Measurements from ENCODE around the gene ECI1.
A peak's percentile ranks its signal among the peaks of the same experiment; 100 is the strongest.
"Not testable (repeated sequence)": the region's sequence is repeated elsewhere in the genome, so short reads cannot be mapped to it uniquely, and the experiment has no call there.

The ECI1 gene

DNA sequence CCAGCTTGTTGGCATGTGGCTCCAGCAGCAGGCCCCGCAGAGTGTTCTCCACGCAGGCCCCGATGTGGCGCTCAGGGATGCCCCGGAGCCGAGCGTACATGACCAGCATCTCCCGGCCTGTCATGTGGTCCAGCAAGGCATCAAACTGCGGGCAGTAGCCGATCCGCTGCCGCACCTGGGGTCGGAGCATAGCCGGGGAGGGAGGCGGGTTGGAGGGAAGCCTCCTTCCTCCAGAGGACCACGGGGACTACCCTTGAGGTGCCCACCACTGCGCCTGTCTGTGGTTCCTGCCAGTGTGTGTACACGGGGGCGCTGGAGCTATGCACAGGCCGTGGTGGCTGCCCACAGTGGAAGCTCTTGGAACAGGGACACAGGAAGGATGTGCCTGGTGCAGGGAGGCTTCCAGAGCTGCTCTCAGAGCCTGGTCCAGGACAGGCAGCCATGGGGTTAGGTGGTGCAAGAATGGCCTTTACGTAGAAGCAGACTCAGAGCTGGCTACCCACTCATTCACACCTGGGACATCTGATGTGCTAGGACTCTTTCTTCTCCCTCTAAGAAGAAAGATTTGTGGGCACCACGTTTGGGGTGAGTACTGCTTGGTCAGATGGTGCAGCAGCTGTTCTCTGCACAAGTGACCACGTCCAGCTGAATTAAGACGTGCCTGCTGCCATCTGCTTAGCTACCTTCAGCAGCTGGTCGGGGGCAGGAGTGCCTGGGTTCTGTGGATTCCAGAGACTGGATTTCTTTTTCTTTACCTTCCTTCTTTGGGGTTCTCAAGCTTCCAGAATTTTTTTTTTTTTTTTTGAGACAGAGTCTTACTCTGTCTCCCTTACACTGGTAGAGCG, 27.8 kb upstream of the ECI1 start:
- no peak for DNase-seq

DNA sequence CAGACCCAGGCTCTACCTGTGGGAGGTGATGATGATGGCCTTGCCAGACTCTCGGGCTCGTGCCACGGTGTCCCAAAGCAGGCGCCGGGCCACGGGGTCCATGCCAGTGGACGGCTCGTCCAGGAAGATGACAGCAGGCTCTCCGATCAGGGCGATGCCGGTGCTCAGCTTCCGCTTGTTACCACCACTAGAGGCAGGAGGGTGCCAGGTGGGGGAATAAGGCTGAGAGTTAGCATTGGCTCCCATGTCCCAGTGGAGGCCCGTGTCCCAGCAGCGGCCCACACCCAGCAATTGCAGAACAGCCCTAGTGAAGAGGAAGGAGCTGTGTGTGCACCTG, 26.9 kb upstream of the ECI1 start:
- no peak for DNase-seq

DNA sequence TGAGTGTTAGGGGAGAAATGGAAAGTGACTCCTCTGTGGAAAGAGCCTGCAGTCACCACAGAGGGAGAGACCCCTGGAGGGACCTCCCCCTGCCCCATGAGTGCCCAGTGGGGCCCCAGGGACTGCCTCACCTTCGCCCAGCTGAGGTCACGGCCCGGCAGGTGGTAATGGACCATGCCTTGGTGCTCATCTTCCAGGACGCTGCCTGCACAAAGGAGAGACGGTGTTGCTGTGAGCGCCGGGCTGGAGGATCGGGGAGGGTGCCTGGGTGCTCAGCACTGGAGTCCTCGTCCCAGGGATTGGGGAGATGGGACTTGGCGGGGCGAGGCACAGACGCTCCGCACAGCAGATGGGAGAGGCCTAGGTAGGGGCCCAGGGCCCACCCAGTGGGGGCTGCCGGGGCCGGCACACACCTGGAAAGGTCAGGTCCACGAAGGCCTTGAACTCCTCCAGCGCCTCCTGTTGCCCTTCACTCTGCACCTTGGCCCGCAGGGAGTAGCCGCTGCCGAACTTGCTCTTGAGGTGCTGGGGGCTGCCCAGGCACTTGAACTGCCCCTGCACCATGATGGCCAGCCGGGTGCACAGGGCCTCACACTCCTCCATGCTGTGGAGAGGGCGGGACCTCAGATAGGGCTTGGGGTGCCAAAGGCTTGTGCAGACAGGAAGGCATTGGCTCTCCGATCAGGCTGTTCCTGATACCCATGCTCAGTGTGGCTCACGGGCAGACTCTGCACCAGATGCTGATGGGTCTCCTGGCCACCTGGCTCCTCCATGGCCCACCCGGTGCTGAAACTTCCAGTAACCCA, 26.3 kb upstream of the ECI1 start:
- DNase-seq, result no peak

DNA sequence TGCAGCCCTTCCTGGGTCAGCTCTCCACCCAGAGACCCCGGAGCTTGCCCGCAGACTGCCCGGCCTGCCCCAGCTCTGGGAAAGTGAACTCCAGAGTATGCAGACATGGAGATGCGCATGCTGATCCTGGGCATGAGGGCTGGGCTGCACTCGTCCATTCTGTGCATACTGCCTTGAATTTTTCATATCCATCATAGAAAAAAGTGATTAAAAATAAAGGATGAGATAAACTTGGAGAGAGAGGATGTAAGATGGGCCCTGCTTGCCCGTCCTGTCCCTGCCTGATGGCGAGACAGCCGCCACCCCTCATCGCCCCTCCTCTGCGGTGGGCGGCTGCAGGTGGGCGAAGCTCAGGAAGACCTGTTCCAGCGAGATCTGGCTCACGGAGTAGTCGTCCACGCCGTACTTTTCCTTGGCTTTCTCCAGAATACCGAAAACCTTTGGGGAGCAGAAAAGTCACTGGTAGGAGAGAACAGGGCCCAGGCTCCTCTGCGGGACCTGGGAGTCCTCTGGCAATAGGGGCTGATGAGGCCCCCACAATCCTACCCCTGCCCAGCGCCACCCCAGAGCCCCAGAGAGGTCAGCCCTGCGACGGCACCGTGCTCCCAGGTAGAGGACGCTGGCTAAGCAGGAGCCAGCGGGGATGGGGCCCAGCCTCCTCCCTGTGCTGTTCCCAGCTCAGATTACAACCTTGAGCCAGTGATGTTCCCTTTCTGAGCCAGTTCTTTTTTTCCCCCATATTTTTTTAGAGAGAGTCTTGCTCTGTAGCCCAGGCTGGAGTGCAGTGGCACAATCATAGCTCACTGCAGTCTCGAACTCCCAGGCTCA, 25.2 kb upstream of the ECI1 start:
- no peak for DNase-seq

DNA sequence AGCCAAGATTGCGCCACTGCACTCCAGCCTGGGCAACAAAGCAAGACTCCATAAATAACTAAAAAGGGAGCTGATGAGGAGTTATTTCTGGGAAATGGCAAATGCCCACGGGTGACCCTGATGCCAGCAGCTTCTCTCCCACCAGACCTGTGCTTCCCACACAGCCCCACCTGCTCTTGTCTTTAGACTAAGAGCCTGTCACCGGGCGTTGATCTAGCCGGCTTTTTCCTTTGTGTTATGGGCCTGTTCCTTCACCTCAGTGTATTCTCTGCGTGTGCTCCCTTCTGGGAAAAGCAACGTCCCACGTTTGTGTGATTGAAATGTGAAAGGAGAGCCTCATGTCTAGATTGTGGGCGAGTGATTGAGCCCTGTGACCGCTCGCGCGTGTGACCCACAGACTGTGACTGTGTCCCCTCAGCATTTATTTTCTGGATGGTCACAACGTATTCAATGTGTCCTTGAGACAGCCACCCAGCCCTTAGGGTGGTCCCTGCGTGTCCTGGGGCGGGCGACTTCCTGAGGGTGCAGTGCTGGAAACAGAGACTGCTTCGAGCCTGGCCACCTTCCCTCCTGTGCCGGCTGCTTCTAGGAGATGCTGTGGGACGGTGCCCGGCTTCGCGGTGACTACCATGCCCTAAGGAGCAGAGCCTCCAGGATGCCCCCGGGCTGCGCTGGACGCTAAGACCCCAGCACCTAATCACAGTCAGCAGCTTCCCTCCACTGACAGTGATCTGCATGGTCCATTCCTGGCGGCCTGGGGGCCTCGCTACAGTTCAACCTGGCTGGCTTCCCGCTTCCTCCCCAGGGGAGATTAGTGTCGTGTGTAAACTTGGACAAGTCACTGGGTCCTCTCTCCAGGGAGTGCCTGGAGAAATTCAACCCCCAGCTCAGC, 24.3 kb upstream of the ECI1 start:
- no peak for DNase-seq

DNA sequence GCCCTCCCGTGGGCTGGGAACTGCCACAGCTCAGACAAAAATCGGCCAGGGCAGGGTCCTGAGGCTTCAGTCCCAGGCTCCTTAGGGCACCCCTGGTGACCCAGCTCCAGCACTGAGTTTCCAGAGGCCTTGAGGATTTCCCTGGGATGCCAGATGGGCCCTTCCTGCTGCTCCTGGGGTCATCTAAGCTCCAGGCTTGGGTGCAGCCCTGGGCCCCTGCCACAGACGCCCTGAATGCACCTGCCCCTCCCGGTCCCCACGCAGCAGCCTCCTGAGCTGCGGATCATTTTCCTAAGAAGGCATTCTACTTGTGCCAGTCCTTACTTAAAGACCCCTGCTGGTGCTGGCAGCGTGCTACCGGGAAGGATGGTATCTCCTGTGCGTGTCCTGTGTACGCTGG, 22.5 kb upstream of the ECI1 start:
- DNase-seq, result no peak

DNA sequence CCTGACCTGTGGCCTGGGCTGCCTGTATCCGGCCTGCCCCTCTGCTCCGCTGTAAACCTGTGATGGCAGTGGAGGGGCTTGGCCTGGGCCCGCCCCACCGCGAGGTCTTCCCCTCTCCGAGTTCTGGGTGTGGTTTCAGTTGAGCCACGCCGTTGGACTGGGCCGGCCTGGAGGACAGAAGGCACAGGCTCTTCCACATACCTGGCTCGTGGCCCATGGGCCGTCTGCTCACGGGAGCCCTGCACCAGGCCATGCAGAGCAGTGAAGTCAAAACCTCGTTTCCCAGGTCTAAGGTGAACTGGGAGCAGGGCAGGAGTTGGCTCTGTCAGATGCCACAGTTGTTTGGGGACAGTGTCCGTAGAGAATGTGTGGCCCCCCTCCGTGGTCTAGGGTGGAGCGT, 22.1 kb upstream of the ECI1 start:
- DNase-seq, result no peak

DNA sequence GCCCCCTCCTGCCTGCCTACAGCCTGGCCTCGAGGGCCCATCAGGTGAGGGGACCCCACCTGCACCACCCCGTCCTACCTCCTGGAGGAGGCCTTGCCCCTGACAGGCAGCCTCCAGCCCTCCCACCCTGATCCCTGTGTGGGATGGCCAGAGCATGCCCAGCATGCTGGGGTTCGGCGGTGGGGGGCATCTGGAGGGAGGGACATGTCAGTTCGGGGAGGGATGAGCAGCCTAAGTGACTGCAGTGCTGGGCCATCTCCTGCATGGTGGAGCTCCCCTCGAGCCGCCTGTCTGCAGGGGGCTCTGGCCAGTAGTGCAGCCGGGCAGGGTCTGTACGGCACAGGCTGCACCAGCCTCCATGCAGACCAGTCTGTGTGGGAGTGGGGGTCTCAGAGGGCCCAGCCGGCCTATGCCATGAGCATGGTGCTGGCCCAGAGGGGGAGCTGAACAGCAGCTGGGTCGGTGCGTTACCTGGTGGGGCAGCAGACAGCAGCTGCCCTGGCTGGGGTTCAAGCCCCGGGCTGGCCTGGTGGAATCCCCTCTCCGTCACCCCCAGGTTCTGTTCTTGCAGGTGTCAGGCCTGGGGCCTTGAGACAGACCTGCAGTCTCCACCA, 20.6 kb upstream of the ECI1 start:
- no peak for DNase-seq

DNA sequence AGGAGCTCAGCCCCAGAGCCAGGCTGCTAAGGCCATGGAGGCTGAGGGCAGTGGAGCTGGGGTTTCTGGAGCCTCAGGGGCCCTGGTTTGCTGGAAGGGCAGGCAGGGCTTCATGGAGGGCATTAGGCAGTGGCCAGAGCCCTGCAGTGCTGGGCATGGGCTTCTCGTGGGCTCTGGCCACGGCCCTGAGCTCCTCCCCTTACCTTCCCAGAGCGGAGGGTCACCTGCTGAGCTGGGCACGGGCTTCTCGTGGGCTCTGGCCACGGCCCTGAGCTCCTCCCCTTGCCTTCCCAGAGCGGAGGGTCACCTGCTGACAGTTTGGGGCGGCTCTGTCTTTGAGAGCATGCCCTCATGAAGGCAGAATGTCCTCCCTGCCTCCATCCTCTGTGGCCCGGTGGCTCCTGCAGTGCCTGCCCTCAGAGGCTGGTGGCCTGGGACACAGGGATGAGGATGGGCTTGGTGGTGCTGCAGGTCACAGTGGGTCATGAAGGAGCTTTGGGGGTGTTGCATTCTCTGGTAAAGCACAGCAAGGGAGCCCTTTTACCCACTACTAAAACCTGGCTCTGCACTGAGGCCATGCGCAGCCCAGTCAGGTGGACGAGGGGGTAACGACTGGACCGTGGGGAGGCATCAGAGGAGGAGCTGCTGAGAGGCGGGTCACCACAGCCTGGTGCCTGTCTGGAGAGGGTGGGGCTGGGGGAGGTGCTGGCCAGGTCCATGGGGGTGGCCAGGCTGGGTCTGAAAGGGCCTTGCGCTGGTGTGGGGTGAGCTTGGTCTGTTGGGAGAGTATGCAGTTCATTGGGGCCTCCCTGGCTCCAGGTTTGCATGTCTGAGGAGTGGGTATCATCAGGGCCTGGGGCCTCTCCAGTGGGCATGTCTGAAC, 19.4 kb upstream of the ECI1 start:
- DNase-seq, result no peak

DNA sequence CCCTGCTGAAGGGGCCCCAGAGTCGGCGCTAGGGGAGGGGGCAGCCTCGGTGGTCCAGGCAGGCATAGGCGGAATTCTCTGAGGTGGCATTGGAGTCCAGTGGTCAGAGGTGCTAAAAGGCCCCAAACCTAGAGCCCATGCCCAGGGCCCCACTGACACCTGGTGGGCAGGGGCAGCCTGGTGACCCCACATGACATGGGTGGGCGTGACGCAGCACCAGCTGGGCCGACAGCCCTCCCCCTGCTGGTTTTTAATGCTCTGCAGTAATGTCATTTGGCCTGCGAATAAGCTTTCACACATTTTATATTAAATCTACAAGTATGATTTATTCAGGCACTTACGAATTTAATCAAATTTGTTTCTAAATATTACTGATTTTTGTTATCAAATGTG, 18.7 kb upstream of the ECI1 start:
- DNase-seq, result no peak

DNA sequence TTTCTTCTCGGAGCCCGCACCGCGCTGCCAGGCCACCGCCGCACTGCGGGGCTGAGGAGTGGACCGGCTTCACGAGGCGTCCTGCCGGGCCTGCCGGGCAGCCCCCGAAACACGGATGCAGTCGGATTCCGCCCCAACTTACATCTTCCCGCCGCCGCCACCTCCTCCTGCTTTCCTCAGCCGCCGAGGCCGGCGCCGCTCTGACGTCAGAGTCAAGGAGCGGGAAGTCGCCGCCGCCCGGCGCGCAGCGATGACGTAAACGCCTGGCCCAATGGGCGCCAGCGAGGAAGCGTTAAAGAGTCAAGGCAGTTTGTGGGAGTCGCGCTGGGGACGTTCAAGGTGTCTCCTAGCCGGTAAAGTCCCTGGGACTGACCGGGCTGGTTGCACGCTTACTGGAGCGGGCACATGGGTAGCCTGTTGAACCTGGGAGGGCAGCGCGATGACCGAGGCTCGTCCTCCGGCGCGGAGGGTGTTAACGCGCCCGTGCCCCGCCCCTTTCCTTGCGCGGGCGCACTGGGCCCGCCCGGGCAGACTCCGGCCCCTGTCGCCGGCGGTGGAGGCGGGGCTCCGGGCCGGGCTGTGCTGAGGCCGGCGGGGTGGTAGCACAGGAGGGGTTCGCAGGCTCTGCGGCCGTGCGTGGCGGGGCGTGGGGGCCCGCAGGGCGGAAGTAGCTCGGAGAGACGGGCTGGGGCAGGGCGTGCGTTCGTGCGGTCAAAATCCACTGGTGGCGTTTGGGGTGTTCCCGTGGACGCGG, 16.7 kb upstream of the ECI1 start, which contains the start of gene RNPS1:
TSS of gene RNPS1 (minus strand) at position 214 of the 754 bp plus-strand sequence. CDS start 3,483 bp downstream, outside the sequence.
- peak; percentile 97 to 98 for DNase-seq

DNA sequence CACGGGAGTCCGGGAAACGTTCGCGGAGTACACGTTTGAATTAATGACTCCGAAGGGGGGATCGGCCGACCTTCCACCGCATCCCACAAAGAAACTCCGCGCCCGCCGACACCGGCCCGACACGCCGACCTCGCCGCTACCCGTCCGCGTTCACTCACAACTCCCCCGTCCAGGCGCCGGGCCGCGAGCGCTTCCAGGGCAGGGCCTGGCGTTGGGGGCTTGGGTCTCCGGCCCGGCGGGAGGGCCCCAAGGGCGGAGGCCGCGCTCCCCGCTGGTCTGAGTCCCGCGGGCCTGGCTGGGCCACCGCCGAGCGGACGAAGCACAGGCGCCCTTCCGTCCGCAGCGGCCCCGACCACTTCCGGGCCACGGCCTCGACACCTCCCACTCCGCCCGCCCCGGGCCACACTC, 16.1 kb upstream of the ECI1 start:
- DNase-seq, result not testable (repeated sequence)

DNA sequence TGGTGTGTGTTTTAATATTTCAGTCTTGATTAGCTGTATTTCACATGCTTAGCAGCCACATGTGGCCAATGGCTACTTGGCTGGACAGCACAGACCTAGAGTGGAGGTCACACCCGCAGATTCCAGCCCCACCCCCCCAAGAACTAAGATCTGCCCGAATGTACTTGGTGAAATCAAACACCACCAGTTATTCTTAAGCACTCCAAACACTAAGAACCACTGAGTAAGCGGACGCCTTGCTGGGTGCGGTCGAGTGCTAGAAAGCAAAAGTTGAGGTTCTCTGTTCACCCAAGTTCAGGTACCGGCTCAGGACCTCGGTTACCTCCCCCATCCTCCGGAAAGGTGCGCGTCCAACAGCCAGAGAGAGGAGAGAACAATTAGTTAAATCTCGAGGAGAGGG, 15.5 kb upstream of the ECI1 start:
- not testable (repeated sequence) for DNase-seq

DNA sequence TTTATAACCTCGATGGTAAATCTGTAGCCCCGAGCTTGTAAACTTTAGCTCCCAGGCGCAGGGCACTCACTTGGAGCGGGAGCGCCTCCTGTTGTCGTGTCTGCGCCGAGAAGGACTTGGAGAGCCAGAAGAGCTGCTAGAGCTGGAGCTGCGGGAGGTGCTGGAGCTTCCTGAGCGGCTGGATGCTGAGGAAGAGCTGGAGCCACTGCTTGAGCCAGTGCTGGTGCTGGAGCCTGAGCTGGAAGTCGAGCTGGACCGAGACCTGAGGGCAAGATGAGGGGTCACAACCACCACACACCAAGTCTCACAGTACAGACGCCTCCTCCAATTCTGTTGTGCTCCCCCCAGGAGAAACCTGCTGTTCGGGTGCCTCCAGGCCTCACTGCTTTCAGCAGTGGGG, 11.6 kb upstream of the ECI1 start:
- not testable (repeated sequence) for DNase-seq

DNA sequence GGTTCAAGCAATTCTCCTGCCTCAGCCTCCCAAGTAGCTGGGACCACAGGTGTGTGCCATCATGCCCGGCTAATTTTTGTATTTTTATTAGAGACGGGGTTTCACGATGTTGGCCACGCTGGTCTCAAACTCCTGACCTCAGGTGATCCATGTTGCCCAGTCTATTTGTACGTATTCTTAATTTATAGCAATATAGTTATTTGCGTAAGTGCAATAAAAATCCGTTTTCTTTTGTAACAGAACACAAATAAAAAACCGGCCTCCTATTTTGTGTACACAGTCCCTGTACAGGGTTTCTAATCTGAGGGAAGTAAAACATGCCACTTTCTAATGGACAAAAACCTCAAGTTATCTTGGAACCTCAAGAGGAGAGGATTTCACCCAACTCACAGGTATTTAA, 8.9 kb upstream of the ECI1 start:
- DNase-seq, result no peak

DNA sequence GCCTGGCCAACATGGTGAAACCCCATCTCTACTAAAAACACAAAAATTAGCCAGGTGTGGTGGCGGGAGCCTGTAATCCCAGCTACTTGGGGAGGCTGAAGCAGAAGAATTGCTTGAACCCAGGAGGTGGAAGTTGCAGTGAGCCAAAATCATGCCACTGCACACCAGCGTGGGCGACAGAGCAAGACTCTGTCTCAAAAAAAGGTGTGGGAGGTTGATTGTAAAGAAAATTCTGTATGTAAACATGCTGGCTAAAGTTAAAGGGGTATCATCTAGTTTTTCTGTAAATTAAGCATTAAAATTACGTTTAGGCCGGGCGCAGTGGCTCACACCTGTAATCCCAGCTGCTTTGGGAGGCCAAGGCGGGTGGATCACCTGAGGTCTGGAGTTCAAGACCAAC, 7.1 kb upstream of the ECI1 start:
- DNase-seq, result not testable (repeated sequence)

DNA sequence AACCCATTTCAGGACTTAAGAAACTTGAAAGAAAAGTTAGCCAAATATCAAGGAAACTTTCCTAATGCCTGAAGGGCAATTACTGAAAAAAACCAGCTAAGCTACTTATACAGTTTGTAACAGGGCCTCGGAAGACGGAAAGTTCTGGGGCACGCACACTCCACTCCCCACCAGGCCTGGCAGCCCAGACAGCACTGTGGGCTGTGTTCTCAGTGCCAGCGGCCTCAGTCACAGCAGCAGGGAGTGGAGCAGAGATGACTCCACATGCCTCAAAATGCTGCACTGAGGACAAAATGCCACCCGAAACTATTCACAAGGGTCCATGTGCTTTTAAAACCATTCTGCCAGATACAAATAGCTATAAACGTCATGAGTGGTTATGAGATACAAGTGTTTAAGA, 6.3 kb upstream of the ECI1 start:
- no peak for DNase-seq

DNA sequence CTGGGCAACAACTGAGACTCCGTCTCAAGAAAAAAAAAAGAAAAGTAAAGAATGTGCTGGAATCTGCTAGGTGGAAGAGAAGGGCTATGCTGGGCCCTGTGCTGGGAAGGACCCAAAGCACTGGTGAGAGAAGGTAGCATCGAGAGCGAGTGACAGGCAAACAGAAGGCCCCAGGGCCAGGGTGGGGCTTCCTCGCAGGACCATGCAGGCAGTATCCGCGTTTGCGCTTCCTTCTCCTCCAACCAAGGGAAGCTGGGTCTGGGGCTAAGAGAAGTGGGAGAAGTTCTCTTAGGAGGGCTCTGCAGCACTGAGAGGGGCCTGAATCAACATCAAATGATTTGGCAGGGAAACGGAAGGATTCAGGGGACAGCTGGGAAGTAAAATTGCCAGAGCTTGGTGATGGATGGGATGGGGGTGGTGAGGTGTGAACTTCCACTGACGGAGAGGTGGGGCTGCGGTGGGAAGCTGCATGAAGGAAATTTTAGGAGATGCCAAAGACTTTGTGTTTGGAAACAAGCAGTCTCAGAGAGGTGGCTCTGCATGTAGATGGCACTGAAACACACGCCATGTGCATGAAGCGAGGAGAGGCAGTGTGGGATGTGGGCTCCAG, 5.2 kb upstream of the ECI1 start:
- no peak for DNase-seq

DNA sequence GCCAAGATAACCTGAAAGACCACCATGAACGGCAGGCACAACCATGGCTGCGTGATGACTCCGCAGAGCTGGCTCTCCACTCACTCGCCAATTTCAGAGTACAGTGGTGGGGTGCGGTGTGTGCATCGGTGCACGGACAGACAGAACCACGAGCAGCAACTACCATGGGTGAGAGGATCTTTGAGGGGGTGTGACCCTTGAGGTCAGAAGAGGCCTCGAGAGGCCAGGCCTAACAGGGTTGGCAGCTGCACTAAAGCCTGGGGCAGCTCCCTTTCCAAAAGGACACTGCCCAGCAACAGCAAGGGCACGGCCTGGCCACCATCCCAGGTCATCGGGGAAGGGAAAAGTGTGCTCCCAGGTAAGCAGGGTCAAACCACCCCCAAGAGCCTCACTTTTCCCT, 1.9 kb upstream of the ECI1 start:
- no peak for DNase-seq

DNA sequence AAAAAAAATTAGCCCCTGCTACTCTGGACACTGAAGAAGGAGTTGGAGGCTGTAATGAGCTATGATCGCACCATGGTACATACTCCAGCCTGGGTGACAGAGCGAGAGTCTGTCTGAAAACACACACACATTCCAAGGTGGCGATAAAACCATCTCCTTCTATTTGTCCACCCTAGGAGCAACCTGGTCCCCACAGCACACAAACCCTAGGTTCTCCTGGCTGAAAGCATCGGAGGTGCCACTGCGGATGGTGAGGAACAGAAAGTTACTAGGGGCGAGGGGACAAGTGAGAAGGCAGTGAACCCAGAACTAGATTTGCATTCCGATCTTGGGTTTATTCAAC, 1.4 kb upstream of the ECI1 start:
- DNase-seq, result no peak
